A549 (cell line): ENCODE data around the gene ADGRL3. TPM values are rescaled to one million over a fixed set of nuclear protein-coding genes. Genes with fewer than 3 reads are reported as not detected.

Experiments used
- ATAC-seq, 2 experiments: fragments of 200-7000 bp in 1 of 2; fragments of >200 bp in 1 of 2; cut with Nextera tagmentation in 1 of 2; cut with Tn5 transposase in 1 of 2; 3 replicates each; pipeline versions ENCODE4 v1.8.0 to v1.9.1; 2018 to 2020; ENCODE audit warnings: mild to moderate bottlenecking in 1 of 2, moderate library complexity in 1 of 2
- CTCF ChIA-PET: fragments of 300-600 bp; sonication (Branson Sonifier 250); formaldehyde crosslinking; extraction: SDS; loops from one replicate; lab custom pipeline; 2021; ENCODE audit warnings: antibody characterized with exemption, inconsistent platforms; lab: Yijun Ruan, JAX
- POLR2A ChIA-PET: fragments of 350-600 bp; formaldehyde crosslinking; extraction: SDS; loops from one replicate; lab custom pipeline; 2021; ENCODE audit warnings: antibody characterized with exemption, inconsistent platforms; lab: Yijun Ruan, JAX
- DNase-seq, 2 experiments: peaks; one replicate each; pipeline versions ENCODE4 v3.0.0 to v3.0.0-alpha.2; 2011 to 2016; ENCODE audit warnings: low read depth in 1 of 2, low spot score in 1 of 2
- FAIRE-seq: peaks from 2 replicates; lab custom pipeline; 2011; peaks lifted over from hg19 to GRCh38; lab: Jason Lieb, UNC
- H3K27ac ChIP-seq, 2 experiments: fragments of >200 bp; sonication (Bioruptor Twin); formaldehyde crosslinking; 3 replicates each; pipeline ENCODE4 v1.5.1; 2016 to 2017
- H3K4me1 ChIP-seq: fragments of >200 bp; sonication (Bioruptor Twin); formaldehyde crosslinking; 3 replicates; pipeline ENCODE4 v1.6.1; 2016
- H3K4me2 ChIP-seq: fragments of >200 bp; sonication (Bioruptor Twin); formaldehyde crosslinking; 3 replicates; pipeline ENCODE4 v1.6.1; 2016
- H3K4me3 ChIP-seq: fragments of >200 bp; sonication (Bioruptor Twin); formaldehyde crosslinking; 3 replicates; pipeline ENCODE4 v1.5.1; 2016
- H3K9me3 ChIP-seq: fragments of >200 bp; sonication (Bioruptor Twin); formaldehyde crosslinking; 3 replicates; pipeline ENCODE4 v1.6.1; 2016
- ATOH8 ChIP-seq: fragments of 250-450 bp; sonication (Bioruptor Pico); IDR thresholded peaks from 2 replicates; pipeline ENCODE4 v1.5.0; 2020; ENCODE audit warnings: low read depth, mild to moderate bottlenecking, moderate library complexity
- BHLHE40 ChIP-seq: IDR thresholded peaks from 2 replicates; pipeline ENCODE4 v1.6.1; 2012; ENCODE audit warnings: low read depth, low read length, inconsistent platforms
- CBX8 ChIP-seq: fragments of 200-600 bp; sonication (generic); IDR thresholded peaks from 2 replicates; pipeline ENCODE4 v1.6.1; 2016
- CEBPB ChIP-seq, 2 experiments: fragments of >200 bp in 1 of 2; sonication (Bioruptor Twin) in 1 of 2; formaldehyde crosslinking in 1 of 2; IDR thresholded peaks; 2 replicates each; pipeline ENCODE4 v1.6.1; 2012 to 2016
- ELK1 ChIP-seq: fragments of 150-350 bp; IDR thresholded peaks from 2 replicates; pipeline ENCODE4 v1.6.1; 2014; ENCODE audit warnings: low read depth, mild to moderate bottlenecking, low read length
- EP300 ChIP-seq, 2 experiments: fragments of >200 bp; sonication (Bioruptor Twin); formaldehyde crosslinking; IDR thresholded peaks; 2 replicates in 1 of 2; 3 replicates in 1 of 2; pipeline ENCODE4 v1.6.1; 2016 to 2017
- FOSL2 ChIP-seq, 2 experiments: fragments of 450-650 bp in 1 of 2; fragments of >200 bp in 1 of 2; sonication (Bioruptor Twin) in 1 of 2; formaldehyde crosslinking; IDR thresholded peaks; 2 replicates each; pipeline versions ENCODE4 v1.5.0 to v1.6.1; 2016 to 2020; ENCODE audit warnings: mild to moderate bottlenecking in 1 of 2, moderate library complexity in 1 of 2
- FOXS1 ChIP-seq: fragments of 250-450 bp; sonication (Bioruptor Pico); IDR thresholded peaks from 2 replicates; pipeline ENCODE4 v1.5.0; 2020; ENCODE audit warnings: mild to moderate bottlenecking, moderate library complexity
- HEYL ChIP-seq: fragments of 250-450 bp; sonication (Bioruptor Pico); IDR thresholded peaks from 2 replicates; pipeline ENCODE4 v1.8.0; 2021; ENCODE audit warnings: mild to moderate bottlenecking, moderate library complexity
- HOXA7 ChIP-seq: fragments of 250-450 bp; sonication (Bioruptor Pico); IDR thresholded peaks from 2 replicates; pipeline ENCODE4 v1.5.0; 2020; ENCODE audit warnings: mild to moderate bottlenecking, moderate library complexity
- JUN ChIP-seq, 2 experiments: fragments of >200 bp; sonication (Bioruptor Twin); formaldehyde crosslinking; IDR thresholded peaks; 2 replicates in 1 of 2; 3 replicates in 1 of 2; pipeline ENCODE4 v1.6.1; 2016 to 2017
- KDM1A ChIP-seq: fragments of 200-600 bp; sonication (generic); IDR thresholded peaks from 2 replicates; pipeline ENCODE4 v1.6.1; 2016; ENCODE audit warnings: low read depth, mild to moderate bottlenecking
- KDM5A ChIP-seq: fragments of 200-600 bp; sonication (generic); IDR thresholded peaks from 2 replicates; pipeline ENCODE4 v1.6.1; 2016; ENCODE audit warnings: antibody characterized with exemption, mild to moderate bottlenecking
- MYC ChIP-seq: IDR thresholded peaks from 2 replicates; pipeline ENCODE4 v1.6.1; 2012; ENCODE audit warnings: mild to moderate bottlenecking, inconsistent platforms, low read length, improper control_type of control experiment, borderline replicate concordance
- NFE2L2 ChIP-seq: fragments of 150-350 bp; conservative IDR thresholded peaks from 2 replicates; pipeline ENCODE4 v1.6.1; 2014; ENCODE audit warnings: low read length
- NPAS2 ChIP-seq: fragments of 250-450 bp; sonication (Bioruptor Pico); IDR thresholded peaks from 2 replicates; pipeline ENCODE4 v1.8.0; 2022; ENCODE audit warnings: mild to moderate bottlenecking, moderate library complexity, borderline replicate concordance
- PHF8 ChIP-seq: fragments of 200-600 bp; sonication (generic); IDR thresholded peaks from 2 replicates; pipeline ENCODE4 v1.6.1; 2016; ENCODE audit warnings: low read depth, mild to moderate bottlenecking, antibody characterized with exemption, moderate library complexity, borderline replicate concordance
- POLR2A ChIP-seq: IDR thresholded peaks from 2 replicates; pipeline ENCODE4 v1.6.1; 2012; ENCODE audit warnings: mild to moderate bottlenecking, low read length
- POLR2AphosphoS2 ChIP-seq: conservative IDR thresholded peaks from 2 replicates; pipeline ENCODE4 v1.6.1; 2012; ENCODE audit warnings: low read length, improper control_type of control experiment, inconsistent platforms
- RAD21 ChIP-seq, 2 experiments: fragments of >200 bp in 1 of 2; sonication (Bioruptor Twin) in 1 of 2; formaldehyde crosslinking in 1 of 2; IDR thresholded peaks in 1 of 2; conservative IDR thresholded peaks in 1 of 2; 2 replicates in 1 of 2; 3 replicates in 1 of 2; pipeline ENCODE4 v1.6.1; 2012 to 2018; ENCODE audit warnings: inconsistent platforms in 1 of 2
- REST ChIP-seq: fragments of 200-600 bp; sonication (generic); IDR thresholded peaks from 2 replicates; pipeline ENCODE4 v1.6.1; 2016; ENCODE audit warnings: antibody characterized with exemption, mild to moderate bottlenecking, moderate library complexity
- SMC3 ChIP-seq: fragments of >200 bp; sonication (Bioruptor Twin); formaldehyde crosslinking; IDR thresholded peaks from 3 replicates; pipeline ENCODE4 v1.6.1; 2018; ENCODE audit warnings: inconsistent platforms
- TFCP2L1 ChIP-seq: fragments of 250-450 bp; sonication (Bioruptor Pico); IDR thresholded peaks from 2 replicates; pipeline ENCODE4 v1.5.0; 2021; ENCODE audit warnings: mild to moderate bottlenecking
- ZC3H11A ChIP-seq: fragments of 450-650 bp; IDR thresholded peaks from 2 replicates; pipeline ENCODE4 v1.6.1; 2014; ENCODE audit warnings: antibody characterized with exemption, mild to moderate bottlenecking
- ZFP36 ChIP-seq: fragments of 450-650 bp; IDR thresholded peaks from 2 replicates; pipeline ENCODE4 v1.6.1; 2014; ENCODE audit warnings: borderline replicate concordance; ENCODE audit not compliant: partially characterized antibody
- WGBS: methylation state at CpG from one replicate; pipeline ENCODE4 v1.1.6; 2017; ENCODE audit errors: missing lambda C conversion rate; 5-methylcytosine and 5-hydroxymethylcytosine counted together
- polyA plus RNA-seq, 4 experiments: library from polyadenylated mRNA; depleted of rRNA in 3 of 4; stranded (reverse); fragments of >200 nt; fragmentation: RNase III in 1 of 4; extraction: RNeasy Plus Mini Kit Qiagen cat#74134 plus additional on column Dnase treatment in 1 of 4; gene quantifications; 2 replicates in 3 of 4; 3 replicates in 1 of 4; pipeline ENCODE4 v1.2.3, GENCODE V29; 2011 to 2017
- TF ChIP-seq, protein P1 (sequence below): fragments of >200 bp; sonication (Bioruptor Twin); formaldehyde crosslinking; IDR thresholded peaks from 2 replicates; pipeline ENCODE4 v1.6.1; 2016
- TF ChIP-seq, protein P2 (sequence below): IDR thresholded peaks from 2 replicates; pipeline ENCODE4 v1.6.1; 2012; ENCODE audit warnings: low read depth, borderline replicate concordance
- TF ChIP-seq, protein P3 (sequence below): fragments of 250-450 bp; sonication (Bioruptor Pico); IDR thresholded peaks from 2 replicates; pipeline ENCODE4 v1.5.0; 2021; ENCODE audit warnings: mild to moderate bottlenecking, moderate library complexity, borderline replicate concordance

ADGRL3 gene
- polyA plus RNA-seq, 2 of the 4 experiments (the other 2 are of a cell fraction), result 0.05 to 0.12 TPM

- Histone ChIP-seq H3K4me2 (no peak overlapping the region), H3K4me3 (no peak overlapping the region), H3K9me3 (no peaks in the 10 kb centered on the region), H3K4me1 (no peaks in the 10 kb centered on the region), H3K27ac (no peak overlapping the region)
- ChIA-PET POLR2A (no interaction called here), CTCF (no interaction called here)
- ATAC-seq (no peak), FAIRE-seq (no peak), DNase-seq (no peak)
- WGBS, result 5% methylated on average over 2 of the region's 2 CpGs
- TF ChIP-seq ZC3H11A, result no peak
- TF ChIP-seq TFCP2L1, result no peak
- no peak for TF ChIP-seq HOXA7
- TF ChIP-seq FOXS1 (CRISPR knock-in tag), result no peak
- no peak for TF ChIP-seq POLR2A
- no peak for TF ChIP-seq NFE2L2
- TF ChIP-seq JUN (IDR thresholded peaks at IDR 0.05), result no peak
- no peak for TF ChIP-seq POLR2AphosphoS2
- TF ChIP-seq BHLHE40, result no peak
- TF ChIP-seq ZFP36, result no peak
- no peak for TF ChIP-seq PHF8
- no peak for TF ChIP-seq ATOH8 (CRISPR knock-in tag)
These were observed 711.2 kb downstream of the ADGRL3 start for GRCh38 chr4:61911313-61911756.

GRCh38 chr4:61913619-61914018 is 713.5 kb downstream of the ADGRL3 start:
- TF ChIP-seq ELK1, result no peak
- TF ChIP-seq EP300 (IDR thresholded peaks at IDR 0.05), result no peak
- TF ChIP-seq MYC, result no peak
- TF ChIP-seq, protein P1, sequence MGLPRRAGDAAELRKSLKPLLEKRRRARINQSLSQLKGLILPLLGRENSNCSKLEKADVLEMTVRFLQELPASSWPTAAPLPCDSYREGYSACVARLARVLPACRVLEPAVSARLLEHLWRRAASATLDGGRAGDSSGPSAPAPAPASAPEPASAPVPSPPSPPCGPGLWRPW, result no peak
- no peak for TF ChIP-seq TFCP2L1
- no peaks in the 10 kb centered on the region for H3K4me1 ChIP-seq
- no peak for ATAC-seq
- H3K27ac ChIP-seq, result no peak overlapping the region
- ChIA-PET POLR2A (no interaction called here), CTCF (no interaction called here)
- WGBS, result 30% methylated on average over 2 of the region's 2 CpGs
- H3K4me3 ChIP-seq, result no peak overlapping the region
- no peak for DNase-seq
- FAIRE-seq, result no peak
- H3K9me3 ChIP-seq, result no peaks in the 10 kb centered on the region
- H3K4me2 ChIP-seq, result no peak overlapping the region

DNA sequence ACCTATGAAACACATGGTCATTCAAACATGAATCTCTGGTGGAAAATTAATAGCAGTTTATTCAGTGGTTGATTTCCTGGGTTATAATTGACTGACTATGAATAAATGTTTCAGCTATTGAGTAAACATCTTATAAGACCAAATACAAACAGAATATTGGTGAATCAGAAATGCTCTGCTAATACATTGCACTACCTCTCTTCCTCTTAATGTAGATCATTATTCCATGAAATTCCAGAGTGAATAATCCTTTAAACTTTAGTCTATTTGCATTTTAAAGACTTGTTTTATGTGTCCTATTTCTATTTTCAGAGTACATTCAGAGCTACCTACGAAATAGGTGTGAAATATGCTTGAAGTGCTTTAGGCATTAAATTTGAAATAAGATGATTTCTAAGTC is 715.4 kb downstream of the ADGRL3 start:
- no peak for FAIRE-seq
- ChIA-PET POLR2A (no interaction called here), CTCF (no interaction called here)
- 6% methylated on average over 1 of the region's 1 CpG for WGBS
- Histone ChIP-seq H3K4me2 (no peak overlapping the region), H3K27ac (no peak overlapping the region), H3K4me1 (no peaks in the 10 kb centered on the region), H3K9me3 (no peaks in the 10 kb centered on the region), H3K4me3 (no peak overlapping the region)
- TF ChIP-seq TFCP2L1 (no peak), KDM1A (no peak), FOSL2 (IDR thresholded peaks at IDR 0.05) (no peak), FOSL2 (CRISPR knock-in tag; IDR thresholded peaks at IDR 0.05) (no peak), CEBPB (IDR thresholded peaks at IDR 0.05) (no peak), CBX8 (no peak), REST (no peak), SMC3 (no peak), HEYL (CRISPR knock-in tag) (no peak), KDM5A (no peak), RAD21 (conservative IDR thresholded peaks at IDR 0.05 in 1 of 2, IDR thresholded peaks at IDR 0.05 in 1 of 2) (no peak), NPAS2 (no peak)
- TF ChIP-seq, protein P2, sequence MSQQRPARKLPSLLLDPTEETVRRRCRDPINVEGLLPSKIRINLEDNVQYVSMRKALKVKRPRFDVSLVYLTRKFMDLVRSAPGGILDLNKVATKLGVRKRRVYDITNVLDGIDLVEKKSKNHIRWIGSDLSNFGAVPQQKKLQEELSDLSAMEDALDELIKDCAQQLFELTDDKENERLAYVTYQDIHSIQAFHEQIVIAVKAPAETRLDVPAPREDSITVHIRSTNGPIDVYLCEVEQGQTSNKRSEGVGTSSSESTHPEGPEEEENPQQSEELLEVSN, result no peak
- TF ChIP-seq, protein P3, sequence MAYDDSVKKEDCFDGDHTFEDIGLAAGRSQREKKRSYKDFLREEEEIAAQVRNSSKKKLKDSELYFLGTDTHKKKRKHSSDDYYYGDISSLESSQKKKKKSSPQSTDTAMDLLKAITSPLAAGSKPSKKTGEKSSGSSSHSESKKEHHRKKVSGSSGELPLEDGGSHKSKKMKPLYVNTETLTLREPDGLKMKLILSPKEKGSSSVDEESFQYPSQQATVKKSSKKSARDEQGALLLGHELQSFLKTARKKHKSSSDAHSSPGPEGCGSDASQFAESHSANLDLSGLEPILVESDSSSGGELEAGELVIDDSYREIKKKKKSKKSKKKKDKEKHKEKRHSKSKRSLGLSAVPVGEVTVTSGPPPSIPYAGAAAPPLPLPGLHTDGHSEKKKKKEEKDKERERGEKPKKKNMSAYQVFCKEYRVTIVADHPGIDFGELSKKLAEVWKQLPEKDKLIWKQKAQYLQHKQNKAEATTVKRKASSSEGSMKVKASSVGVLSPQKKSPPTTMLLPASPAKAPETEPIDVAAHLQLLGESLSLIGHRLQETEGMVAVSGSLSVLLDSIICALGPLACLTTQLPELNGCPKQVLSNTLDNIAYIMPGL, result no peak
- no peak for DNase-seq
- no peak for ATAC-seq
